Right ventricle myocardium superior (tissue), 1 donor: ENCODE measurements around the gene CCL18. TPM values are rescaled to one million over a fixed set of nuclear protein-coding genes. Genes with fewer than 3 reads are reported as not detected.
A peak's percentile ranks its signal among the peaks of the same experiment; 100 is the strongest.
"Not testable (repeated sequence)": the region's sequence is repeated elsewhere in the genome, so short reads cannot be mapped to it uniquely, and the experiment has no call there.

Experiments
- ATAC-seq: fragments of 200-7000 bp; cut with Tn5 transposase; one replicate; pipeline ENCODE4 v1.9.1; 2020; ENCODE audit warnings: mild to moderate bottlenecking; ENCODE audit not compliant: poor library complexity
- DNase-seq: peaks from one replicate; pipeline ENCODE4 v3.0.0-alpha.2; 2020
- intact Hi-C: fragments of 100-400 bp; cut with DNase I; formaldehyde crosslinking; loops from one replicate; pipeline ENCODE4 v1.11.2; 2022
- total RNA-seq: library from RNA; stranded (reverse); fragmentation: NEBNext Ultra II Directional; extraction: Animal tissue kit (Norgen Biotek cat#: 25700); gene quantifications from one replicate; pipeline ENCODE4 v1.2.1, GENCODE V29; 2021
- donor health status: DM: no; HTN: yes; CAD: no; lungs with severe emphysema.

Gene CCL18
- total RNA-seq, 1 donor from 2014 or later, result 2.7 TPM

GRCh38 chr17:36092715-36093114 lies 28.6 kb downstream of the CCL18 start:
- ATAC-seq, intact Hi-C loops, DNase-seq: not testable (repeated sequence)

- DNase-seq, result no peak
- intact Hi-C loops, result no loop called here
- ATAC-seq, result no peak
Observed at GRCh38 chr17:36094232-36094631, 30.2 kb downstream of the CCL18 start.

- intact Hi-C loops, result no loop called here
- ATAC-seq, result no peak
- no peak for DNase-seq
Observed at GRCh38 chr17:36094746-36095145, 30.7 kb downstream of the CCL18 start.

- no peak for ATAC-seq
- intact Hi-C loops, result no loop called here
- DNase-seq, result no peak
Observed at GRCh38 chr17:36095992-36096391, 31.9 kb downstream of the CCL18 start.

GRCh38 chr17:36099004-36099403 lies 34.9 kb downstream of the CCL18 start:
- ATAC-seq, intact Hi-C loops: not testable (repeated sequence)

GRCh38 chr17:36103401-36103975 lies 39.4 kb downstream of the CCL18 start, which contains the start of gene CCL4:
Gene CCL4, plus strand, starts transcription at chr17:36103827. Its CDS starts 79 bp downstream, at chr17:36103906.
- ATAC-seq, result peak; percentile 66
- DNase-seq, intact Hi-C loops: not testable (repeated sequence)

More at GRCh38 chr17:36099004-36099403, 34.9 kb downstream of the CCL18 start:
- not testable (repeated sequence) for DNase-seq

- intact Hi-C loops, ATAC-seq, DNase-seq: not testable (repeated sequence)
Observed at GRCh38 chr17:36104246-36104645, 40.2 kb downstream of the CCL18 start.

- no peak for DNase-seq
- intact Hi-C loops, result no loop called here
- no peak for ATAC-seq
Observed at GRCh38 chr17:36104701-36105181, 40.7 kb downstream of the CCL18 start.

GRCh38 chr17:36105781-36106492 lies 41.9 kb downstream of the CCL18 start:
- intact Hi-C loops, result no loop called here
- DNase-seq (no peak), ATAC-seq (no peak)

- intact Hi-C loops, result no loop called here
- no peak for ATAC-seq
Observed at GRCh38 chr17:36106493-36106835, 42.4 kb downstream of the CCL18 start.

GRCh38 chr17:36107660-36108059 lies 43.6 kb downstream of the CCL18 start:
- no peak for ATAC-seq
- intact Hi-C loops, result no loop called here

More at GRCh38 chr17:36106493-36106835, 42.4 kb downstream of the CCL18 start:
- no peak for DNase-seq

GRCh38 chr17:36108265-36108664 lies 44.2 kb downstream of the CCL18 start:
- DNase-seq, intact Hi-C loops: not testable (repeated sequence)
- ATAC-seq, result peak; percentile 27

More at GRCh38 chr17:36107660-36108059, 43.6 kb downstream of the CCL18 start:
- DNase-seq, result no peak

- no peak for DNase-seq
- intact Hi-C loops, result no loop called here
Observed at GRCh38 chr17:36111068-36111490, 47.0 kb downstream of the CCL18 start.

GRCh38 chr17:36112572-36112971 lies 48.5 kb downstream of the CCL18 start:
- intact Hi-C loops, result no loop called here
- DNase-seq, result no peak
- no peak for ATAC-seq

More at GRCh38 chr17:36111068-36111490, 47.0 kb downstream of the CCL18 start:
- no peak for ATAC-seq

- intact Hi-C loops, ATAC-seq, DNase-seq: not testable (repeated sequence)
Observed at GRCh38 chr17:36113131-36113530, 49.1 kb downstream of the CCL18 start.

- DNase-seq, ATAC-seq, intact Hi-C loops: not testable (repeated sequence)
Observed at GRCh38 chr17:36114971-36115648, 51.0 kb downstream of the CCL18 start.

GRCh38 chr17:36115649-36115977 lies 51.5 kb downstream of the CCL18 start:
- DNase-seq, ATAC-seq, intact Hi-C loops: not testable (repeated sequence)

GRCh38 chr17:36117505-36118382 lies 53.7 kb downstream of the CCL18 start:
- intact Hi-C loops, result no loop called here
- ATAC-seq, result no peak
- DNase-seq, result no peak
